ENCODE data around the gene NSD1.

DNA sequence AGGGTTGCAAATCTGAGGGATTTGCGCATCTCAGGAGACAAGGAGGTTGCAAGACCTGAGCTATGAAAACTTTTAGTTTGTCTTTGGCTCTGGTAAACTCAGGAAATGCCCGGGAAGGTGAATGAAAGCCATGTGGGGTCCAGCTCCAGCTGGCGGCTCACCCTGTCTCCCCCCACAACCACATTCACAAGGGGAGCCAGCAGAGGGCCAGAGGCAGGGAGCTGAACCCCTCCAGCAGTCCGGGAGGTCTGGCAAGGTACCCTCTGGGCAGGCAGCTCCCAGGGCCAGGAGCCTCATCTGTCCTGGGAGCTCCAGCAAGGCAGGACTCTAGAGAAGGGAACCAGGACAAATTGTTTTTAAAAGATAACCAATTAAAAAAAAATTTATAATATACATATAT lies 49.4 kb upstream of the NSD1 start:
- TF ChIP-seq, protein P1, sequence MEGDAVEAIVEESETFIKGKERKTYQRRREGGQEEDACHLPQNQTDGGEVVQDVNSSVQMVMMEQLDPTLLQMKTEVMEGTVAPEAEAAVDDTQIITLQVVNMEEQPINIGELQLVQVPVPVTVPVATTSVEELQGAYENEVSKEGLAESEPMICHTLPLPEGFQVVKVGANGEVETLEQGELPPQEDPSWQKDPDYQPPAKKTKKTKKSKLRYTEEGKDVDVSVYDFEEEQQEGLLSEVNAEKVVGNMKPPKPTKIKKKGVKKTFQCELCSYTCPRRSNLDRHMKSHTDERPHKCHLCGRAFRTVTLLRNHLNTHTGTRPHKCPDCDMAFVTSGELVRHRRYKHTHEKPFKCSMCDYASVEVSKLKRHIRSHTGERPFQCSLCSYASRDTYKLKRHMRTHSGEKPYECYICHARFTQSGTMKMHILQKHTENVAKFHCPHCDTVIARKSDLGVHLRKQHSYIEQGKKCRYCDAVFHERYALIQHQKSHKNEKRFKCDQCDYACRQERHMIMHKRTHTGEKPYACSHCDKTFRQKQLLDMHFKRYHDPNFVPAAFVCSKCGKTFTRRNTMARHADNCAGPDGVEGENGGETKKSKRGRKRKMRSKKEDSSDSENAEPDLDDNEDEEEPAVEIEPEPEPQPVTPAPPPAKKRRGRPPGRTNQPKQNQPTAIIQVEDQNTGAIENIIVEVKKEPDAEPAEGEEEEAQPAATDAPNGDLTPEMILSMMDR (IDR thresholded peaks at IDR 0.05) = no peak
- no peak for TF ChIP-seq POLR2A (IDR thresholded peaks at IDR 0.05)

All from esophagus squamous epithelium (tissue), 4 donors.